Muscle of leg (tissue), 11 donors: Measurements from ENCODE around the gene ZCCHC3. TPM values are rescaled to one million over a fixed set of nuclear protein-coding genes. Genes with fewer than 3 reads are reported as not detected.

Source experiments
- DNase-seq: peaks from one replicate; pipeline ENCODE4 v3.0.0; 2013
- H3K27ac ChIP-seq: one replicate; pipeline ENCODE4 v1.5.1; 2013; ENCODE audit warnings: mild to moderate bottlenecking, low read length, control low read depth
- H3K27me3 ChIP-seq: one replicate; pipeline ENCODE4 v1.6.1; 2013; ENCODE audit warnings: low read length; ENCODE audit not compliant: control insufficient read depth, insufficient read depth
- H3K36me3 ChIP-seq: one replicate; pipeline ENCODE4 v1.6.1; 2013; ENCODE audit warnings: low read length; ENCODE audit not compliant: control insufficient read depth, insufficient read depth
- H3K4me1 ChIP-seq: one replicate; pipeline ENCODE4 v1.6.1; 2013; ENCODE audit warnings: low read length; ENCODE audit not compliant: control insufficient read depth, insufficient read depth
- H3K4me3 ChIP-seq: one replicate; pipeline ENCODE4 v1.5.1; 2013; ENCODE audit warnings: low read length, control low read depth
- H3K9me3 ChIP-seq: replicated peaks from 2 replicates; pipeline ENCODE4 v1.6.1; 2013; ENCODE audit warnings: low read depth, low read length; ENCODE audit not compliant: control insufficient read depth
- WGBS: methylation state at CpG from one replicate; pipeline ENCODE4 v1.1.5; 2013; ENCODE audit warnings: missing lambda C conversion rate; ENCODE audit not compliant: insufficient coverage; 5-methylcytosine and 5-hydroxymethylcytosine counted together
- polyA plus RNA-seq, 8 donors: library from polyadenylated mRNA; unstranded; fragments of 120-200 nt; gene quantifications; one replicate each; pipeline versions ENCODE4 v1.2.1 to v1.2.3, GENCODE V29; 2013; ENCODE audit warnings: inconsistent platforms in 1 of 8, low replicate concordance in 1 of 8; ENCODE audit not compliant: insufficient read length in 8 of 8, insufficient read depth in 1 of 8
- total RNA-seq: library from RNA; stranded (reverse); fragments of 120-200 nt; gene quantifications from one replicate; pipeline ENCODE4 v1.2.4, GENCODE V29; 2013

The ZCCHC3 gene
- total and polyA plus RNA-seq, 9 donors: 22.4 to 41.4 (median 36.0) TPM

- DNase-seq: peak; percentile 86
- H3K27me3 ChIP-seq: no peaks in the 10 kb centered on the region
- peaks cover 30% of the 10 kb centered on the region for H3K4me1 ChIP-seq
- WGBS: under 1% methylated on average over 75 of the region's 75 CpGs
- peak overlapping the region; percentile 94 for H3K27ac ChIP-seq
- H3K36me3 ChIP-seq: peaks cover 4% of the 10 kb centered on the region
- H3K4me3 ChIP-seq: peak overlapping the region; percentile 69
- no peaks in the 10 kb centered on the region for H3K9me3 ChIP-seq
These were observed 780 bp downstream of the ZCCHC3 start for GRCh38 chr20:297925-298775.

- H3K4me3 ChIP-seq: peak overlapping the region; percentile 69
- no peak for DNase-seq
- peaks cover 30% of the 10 kb centered on the region for H3K4me1 ChIP-seq
- no peaks in the 10 kb centered on the region for H3K9me3 ChIP-seq
- WGBS: 0% methylated on average over 5 of the region's 15 CpGs
- H3K36me3 ChIP-seq: peaks cover 4% of the 10 kb centered on the region
- peak overlapping the region; percentile 94 for H3K27ac ChIP-seq
- H3K27me3 ChIP-seq: no peaks in the 10 kb centered on the region
These were observed 1.5 kb downstream of the ZCCHC3 start for GRCh38 chr20:298776-299391.

- peaks cover 30% of the 10 kb centered on the region for H3K4me1 ChIP-seq
- H3K9me3 ChIP-seq: no peaks in the 10 kb centered on the region
- WGBS: 0% methylated on average over 1 of the region's 10 CpGs
- no peak overlapping the region for H3K4me3 ChIP-seq
- H3K27me3 ChIP-seq: no peaks in the 10 kb centered on the region
- DNase-seq: peak; percentile 63
- H3K27ac ChIP-seq: peak overlapping the region; percentile 80
- H3K36me3 ChIP-seq: peaks cover 4% of the 10 kb centered on the region
These were observed 3.1 kb downstream of the ZCCHC3 start for GRCh38 chr20:300345-300990.

- Histone ChIP-seq H3K4me1 (peaks cover 30% of the 10 kb centered on the region), H3K9me3 (no peaks in the 10 kb centered on the region), H3K4me3 (no peak overlapping the region), H3K36me3 (peaks cover 4% of the 10 kb centered on the region), H3K27ac (no peak overlapping the region), H3K27me3 (no peaks in the 10 kb centered on the region)
- no peak for DNase-seq
- 75% methylated on average over 9 of the region's 13 CpGs for WGBS
These were observed 4.8 kb downstream of the ZCCHC3 start for GRCh38 chr20:301886-302848.

- Histone ChIP-seq H3K4me3 (no peak overlapping the region), H3K36me3 (no peaks in the 10 kb centered on the region), H3K4me1 (peaks cover 30% of the 10 kb centered on the region), H3K27ac (no peak overlapping the region), H3K27me3 (no peaks in the 10 kb centered on the region), H3K9me3 (no peaks in the 10 kb centered on the region)
- DNase-seq: no peak
- 68% methylated on average over 3 of the region's 11 CpGs for WGBS
These were observed 8.4 kb downstream of the ZCCHC3 start for GRCh38 chr20:305745-306144.

GRCh38 chr20:308427-309038 is 11.2 kb downstream of the ZCCHC3 start:
- no peak overlapping the region for H3K4me3 ChIP-seq
- 79% methylated on average over 4 of the region's 7 CpGs for WGBS
- peaks cover 24% of the 10 kb centered on the region for H3K4me1 ChIP-seq
- H3K27ac ChIP-seq: peak overlapping the region; percentile 100
- no peaks in the 10 kb centered on the region for H3K36me3 ChIP-seq
- H3K9me3 ChIP-seq: no peaks in the 10 kb centered on the region
- H3K27me3 ChIP-seq: no peaks in the 10 kb centered on the region
- no peak for DNase-seq

GRCh38 chr20:309306-309840 is 12.0 kb downstream of the ZCCHC3 start:
- WGBS: 0% methylated on average over 2 of the region's 6 CpGs
- peak; percentile 81 for DNase-seq
- Histone ChIP-seq H3K36me3 (no peaks in the 10 kb centered on the region), H3K27ac (peak overlapping the region; percentile 100), H3K4me1 (peaks cover 24% of the 10 kb centered on the region), H3K9me3 (no peaks in the 10 kb centered on the region), H3K27me3 (no peaks in the 10 kb centered on the region), H3K4me3 (peak overlapping the region; percentile 59)

GRCh38 chr20:309841-310644 is 12.7 kb downstream of the ZCCHC3 start:
- H3K27me3 ChIP-seq: no peaks in the 10 kb centered on the region
- no peaks in the 10 kb centered on the region for H3K36me3 ChIP-seq
- H3K9me3 ChIP-seq: no peaks in the 10 kb centered on the region
- DNase-seq: peak; percentile 100
- under 1% methylated on average over 24 of the region's 31 CpGs for WGBS
- H3K27ac ChIP-seq: peak overlapping the region; percentile 100
- H3K4me3 ChIP-seq: peak overlapping the region; percentile 59
- peaks cover 24% of the 10 kb centered on the region for H3K4me1 ChIP-seq
